A549 (cell line): ENCODE results near the gene ARHGEF16. TPM values are rescaled to one million over a fixed set of nuclear protein-coding genes. Genes with fewer than 3 reads are reported as not detected.
A peak's percentile ranks its signal among the peaks of the same experiment; 100 is the strongest.

ENCODE experiments used
- ATAC-seq, 2 experiments: fragments of 200-7000 bp in 1 of 2; fragments of >200 bp in 1 of 2; cut with Nextera tagmentation in 1 of 2; cut with Tn5 transposase in 1 of 2; 3 replicates each; pipeline versions ENCODE4 v1.8.0 to v1.9.1; 2018 to 2020; ENCODE audit warnings: mild to moderate bottlenecking in 1 of 2, moderate library complexity in 1 of 2
- CTCF ChIA-PET: fragments of 300-600 bp; sonication (Branson Sonifier 250); formaldehyde crosslinking; extraction: SDS; loops from one replicate; lab custom pipeline; 2021; ENCODE audit warnings: antibody characterized with exemption, inconsistent platforms; lab: Yijun Ruan, JAX
- POLR2A ChIA-PET: fragments of 350-600 bp; formaldehyde crosslinking; extraction: SDS; loops from one replicate; lab custom pipeline; 2021; ENCODE audit warnings: antibody characterized with exemption, inconsistent platforms; lab: Yijun Ruan, JAX
- DNase-seq, 2 experiments: peaks; one replicate each; pipeline versions ENCODE4 v3.0.0 to v3.0.0-alpha.2; 2011 to 2016; ENCODE audit warnings: low read depth in 1 of 2, low spot score in 1 of 2
- FAIRE-seq: peaks from 2 replicates; lab custom pipeline; 2011; peaks lifted over from hg19 to GRCh38; lab: Jason Lieb, UNC
- H3K27ac ChIP-seq, 2 experiments: fragments of >200 bp; sonication (Bioruptor Twin); formaldehyde crosslinking; 3 replicates each; pipeline ENCODE4 v1.5.1; 2016 to 2017
- H3K4me1 ChIP-seq: fragments of >200 bp; sonication (Bioruptor Twin); formaldehyde crosslinking; 3 replicates; pipeline ENCODE4 v1.6.1; 2016
- H3K4me2 ChIP-seq: fragments of >200 bp; sonication (Bioruptor Twin); formaldehyde crosslinking; 3 replicates; pipeline ENCODE4 v1.6.1; 2016
- H3K4me3 ChIP-seq: fragments of >200 bp; sonication (Bioruptor Twin); formaldehyde crosslinking; 3 replicates; pipeline ENCODE4 v1.5.1; 2016
- H3K9me3 ChIP-seq: fragments of >200 bp; sonication (Bioruptor Twin); formaldehyde crosslinking; 3 replicates; pipeline ENCODE4 v1.6.1; 2016
- BCL3 ChIP-seq: fragments of >200 bp; sonication (Bioruptor Twin); formaldehyde crosslinking; IDR thresholded peaks from 3 replicates; pipeline ENCODE4 v1.6.1; 2016
- CBX8 ChIP-seq: fragments of 200-600 bp; sonication (generic); IDR thresholded peaks from 2 replicates; pipeline ENCODE4 v1.6.1; 2016
- CEBPB ChIP-seq, 2 experiments: fragments of >200 bp in 1 of 2; sonication (Bioruptor Twin) in 1 of 2; formaldehyde crosslinking in 1 of 2; IDR thresholded peaks; 2 replicates each; pipeline ENCODE4 v1.6.1; 2012 to 2016
- CHD2 ChIP-seq: fragments of 150-350 bp; IDR thresholded peaks from 2 replicates; pipeline ENCODE4 v1.6.1; 2014; ENCODE audit warnings: low read length; ENCODE audit not compliant: partially characterized antibody
- E2F6 ChIP-seq: IDR thresholded peaks from 2 replicates; pipeline ENCODE4 v1.6.1; 2012; ENCODE audit warnings: low read depth, borderline replicate concordance
- EHF ChIP-seq: fragments of 250-450 bp; sonication (Bioruptor Pico); IDR thresholded peaks from 2 replicates; pipeline ENCODE4 v1.5.0; 2020; ENCODE audit warnings: mild to moderate bottlenecking
- FOSL2 ChIP-seq, 2 experiments: fragments of 450-650 bp in 1 of 2; fragments of >200 bp in 1 of 2; sonication (Bioruptor Twin) in 1 of 2; formaldehyde crosslinking; IDR thresholded peaks; 2 replicates each; pipeline versions ENCODE4 v1.5.0 to v1.6.1; 2016 to 2020; ENCODE audit warnings: mild to moderate bottlenecking in 1 of 2, moderate library complexity in 1 of 2
- FOXS1 ChIP-seq: fragments of 250-450 bp; sonication (Bioruptor Pico); IDR thresholded peaks from 2 replicates; pipeline ENCODE4 v1.5.0; 2020; ENCODE audit warnings: mild to moderate bottlenecking, moderate library complexity
- GATA3 ChIP-seq: IDR thresholded peaks from 2 replicates; pipeline ENCODE4 v1.6.1; 2012; ENCODE audit warnings: borderline replicate concordance
- HES2 ChIP-seq: fragments of >200 bp; sonication (Bioruptor Twin); formaldehyde crosslinking; IDR thresholded peaks from 2 replicates; pipeline ENCODE4 v1.6.1; 2016
- HEYL ChIP-seq: fragments of 250-450 bp; sonication (Bioruptor Pico); IDR thresholded peaks from 2 replicates; pipeline ENCODE4 v1.8.0; 2021; ENCODE audit warnings: mild to moderate bottlenecking, moderate library complexity
- HOXA7 ChIP-seq: fragments of 250-450 bp; sonication (Bioruptor Pico); IDR thresholded peaks from 2 replicates; pipeline ENCODE4 v1.5.0; 2020; ENCODE audit warnings: mild to moderate bottlenecking, moderate library complexity
- HOXB5 ChIP-seq: fragments of 250-450 bp; sonication (Bioruptor Pico); IDR thresholded peaks from 2 replicates; pipeline ENCODE4 v1.5.0; 2020; ENCODE audit warnings: mild to moderate bottlenecking, moderate library complexity
- NFE2L2 ChIP-seq: fragments of 150-350 bp; conservative IDR thresholded peaks from 2 replicates; pipeline ENCODE4 v1.6.1; 2014; ENCODE audit warnings: low read length
- PBX3 ChIP-seq: IDR thresholded peaks from 2 replicates; pipeline ENCODE4 v1.6.1; 2012
- POLR2A ChIP-seq: IDR thresholded peaks from 2 replicates; pipeline ENCODE4 v1.6.1; 2012; ENCODE audit warnings: mild to moderate bottlenecking, low read length
- RAD21 ChIP-seq, 2 experiments: fragments of >200 bp in 1 of 2; sonication (Bioruptor Twin) in 1 of 2; formaldehyde crosslinking in 1 of 2; IDR thresholded peaks in 1 of 2; conservative IDR thresholded peaks in 1 of 2; 2 replicates in 1 of 2; 3 replicates in 1 of 2; pipeline ENCODE4 v1.6.1; 2012 to 2018; ENCODE audit warnings: inconsistent platforms in 1 of 2
- RARB ChIP-seq: fragments of 250-450 bp; sonication (Bioruptor Pico); IDR thresholded peaks from 2 replicates; pipeline ENCODE4 v1.8.0; 2021; ENCODE audit warnings: mild to moderate bottlenecking, moderate library complexity
- REST ChIP-seq: fragments of 200-600 bp; sonication (generic); IDR thresholded peaks from 2 replicates; pipeline ENCODE4 v1.6.1; 2016; ENCODE audit warnings: antibody characterized with exemption, mild to moderate bottlenecking, moderate library complexity
- RNF2 ChIP-seq: fragments of 200-600 bp; sonication (generic); IDR thresholded peaks from 2 replicates; pipeline ENCODE4 v1.6.1; 2016; ENCODE audit warnings: low read depth, mild to moderate bottlenecking, antibody characterized with exemption, moderate library complexity, borderline replicate concordance
- ZC3H11A ChIP-seq: fragments of 450-650 bp; IDR thresholded peaks from 2 replicates; pipeline ENCODE4 v1.6.1; 2014; ENCODE audit warnings: antibody characterized with exemption, mild to moderate bottlenecking
- ZFP36 ChIP-seq: fragments of 450-650 bp; IDR thresholded peaks from 2 replicates; pipeline ENCODE4 v1.6.1; 2014; ENCODE audit warnings: borderline replicate concordance; ENCODE audit not compliant: partially characterized antibody
- WGBS: methylation state at CpG from one replicate; pipeline ENCODE4 v1.1.6; 2017; ENCODE audit errors: missing lambda C conversion rate; 5-methylcytosine and 5-hydroxymethylcytosine counted together
- polyA plus RNA-seq, 4 experiments: library from polyadenylated mRNA; depleted of rRNA in 3 of 4; stranded (reverse); fragments of >200 nt; fragmentation: RNase III in 1 of 4; extraction: RNeasy Plus Mini Kit Qiagen cat#74134 plus additional on column Dnase treatment in 1 of 4; gene quantifications; 2 replicates in 3 of 4; 3 replicates in 1 of 4; pipeline ENCODE4 v1.2.3, GENCODE V29; 2011 to 2017

The ARHGEF16 gene
- polyA plus RNA-seq, 2 of the 4 experiments (the other 2 are of a cell fraction), result 1.4 to 3.2 TPM

GRCh38 chr1:3460672-3461131 is 6.2 kb downstream of the ARHGEF16 start:
- H3K27ac ChIP-seq, result peak overlapping the region in 1 of 2 experiments; percentile 39; a peak in 1 of 6 replicates
- TF ChIP-seq CBX8 (no peak), EHF (CRISPR knock-in tag) (no peak), GATA3 (no peak), RARB (CRISPR knock-in tag) (no peak), FOXS1 (CRISPR knock-in tag) (no peak), ZFP36 (no peak), PBX3 (no peak), E2F6 (no peak), ZC3H11A (no peak), FOSL2 (IDR thresholded peaks at IDR 0.05) (no peak), FOSL2 (CRISPR knock-in tag; IDR thresholded peaks at IDR 0.05) (no peak), NFE2L2 (no peak)
- TF ChIP-seq, all 56 proteins: peak for 0
- POLR2A ChIA-PET, result no interaction called here
- 73% methylated on average over 5 of the region's 14 CpGs for WGBS
- no peak overlapping the region for H3K4me2 ChIP-seq
- H3K9me3 ChIP-seq, result no peaks in the 10 kb centered on the region
- FAIRE-seq (no peak), DNase-seq (no peak), ATAC-seq (no peak)
- no peak overlapping the region for H3K4me3 ChIP-seq
- peaks cover 3% of the 10 kb centered on the region; the same call in 1 of the 3 replicates for H3K4me1 ChIP-seq
- CTCF ChIA-PET, result interaction anchor here (1.0 to 1.5 kb wide), 2 partner anchors 8 to 160 kb away, joined by 3 to 5 read pairs; no protein-coding TSS in a partner anchor

- no peak overlapping the region for H3K4me2 ChIP-seq
- ATAC-seq, result no peak
- TF ChIP-seq NFE2L2 (no peak), RNF2 (no peak), PBX3 (no peak), BCL3 (no peak), POLR2A (no peak), RAD21 (conservative IDR thresholded peaks at IDR 0.05 in 1 of 2, IDR thresholded peaks at IDR 0.05 in 1 of 2) (no peak), HOXB5 (no peak), CEBPB (IDR thresholded peaks at IDR 0.05) (no peak), RARB (CRISPR knock-in tag) (no peak), HEYL (CRISPR knock-in tag) (no peak), ZC3H11A (no peak), CHD2 (no peak), HOXA7 (CRISPR knock-in tag) (no peak), REST (no peak), HES2 (no peak), FOXS1 (CRISPR knock-in tag) (no peak)
- TF ChIP-seq, all 56 proteins: peak for 0
- no peak overlapping the region for H3K4me3 ChIP-seq
- ChIA-PET POLR2A (no interaction called here), CTCF (interaction anchor here (1.0 to 3.6 kb wide), 3 partner anchors 8 to 159 kb away, joined by 3 to 33 read pairs (median 5); no protein-coding TSS in a partner anchor)
- no peaks in the 10 kb centered on the region for H3K9me3 ChIP-seq
- H3K4me1 ChIP-seq, result peaks cover 3% of the 10 kb centered on the region; the same call in 1 of the 3 replicates
- FAIRE-seq, result no peak
- DNase-seq, result no peak
- H3K27ac ChIP-seq, result no peak overlapping the region
- WGBS, result 98% methylated on average over 11 of the region's 30 CpGs
These were observed 6.9 kb downstream of the ARHGEF16 start for GRCh38 chr1:3461238-3461933.
